Endothelial cell of umbilical vein (primary cell): ENCODE measurements around the gene NXT1. TPM values are rescaled to one million over a fixed set of nuclear protein-coding genes. Genes with fewer than 3 reads are reported as not detected.

Experiments used
- BruUV-seq: library from RNA; stranded (reverse); fragments of 400-500 nt; replicated peaks from 2 replicates; lab custom pipeline; 2021; lab: Mats Ljungman, UMichigan
- CTCF ChIA-PET: fragments of 300-600, 350-600 bp; sonication (Branson Sonifier 250); formaldehyde crosslinking; loops from one replicate; lab custom pipeline; 2021; ENCODE audit warnings: antibody characterized with exemption, inconsistent platforms; lab: Charles Lee
- POLR2A ChIA-PET: fragments of 300-600, 350-600 bp; sonication (Branson Sonifier 250); formaldehyde crosslinking; loops from one replicate; lab custom pipeline; 2021; ENCODE audit warnings: antibody characterized with exemption, inconsistent platforms; lab: Charles Lee
- DNase-seq: peaks from one replicate; pipeline ENCODE4 v3.0.0-alpha.2; 2011; ENCODE audit warnings: low read depth, low spot score
- FAIRE-seq: peaks from 2 replicates; lab custom pipeline; 2011; peaks lifted over from hg19 to GRCh38; lab: Jason Lieb, UNC
- H2AFZ ChIP-seq: 2 replicates; pipeline ENCODE4 v1.6.0; 2012; ENCODE audit warnings: low read depth, low read length, control low read depth, inconsistent platforms
- H3K27ac ChIP-seq: 2 replicates; pipeline ENCODE4 v1.5.1; 2011; ENCODE audit warnings: low read depth, mild to moderate bottlenecking, control low read depth, low read length, moderate library complexity; ENCODE audit not compliant: insufficient read depth
- H3K27me3 ChIP-seq, 2 experiments: 2 replicates each; pipeline versions ENCODE4 v1.6.0 to v1.6.1; 2011; ENCODE audit warnings: low read length in 2 of 2, mixed read lengths in 1 of 2; ENCODE audit not compliant: control insufficient read depth in 2 of 2, insufficient read depth in 2 of 2
- H3K36me3 ChIP-seq, 2 experiments: 2 replicates in 1 of 2; 3 replicates in 1 of 2; pipeline ENCODE4 v1.5.1; 2011; ENCODE audit warnings: low read length in 2 of 2, mild to moderate bottlenecking in 1 of 2, moderate library complexity in 1 of 2; ENCODE audit not compliant: control insufficient read depth in 2 of 2, insufficient read depth in 2 of 2; ENCODE audit errors: extremely low read depth in 1 of 2
- H3K4me1 ChIP-seq: 3 replicates; pipeline ENCODE4 v1.5.1; 2011; ENCODE audit warnings: mild to moderate bottlenecking, low read length; ENCODE audit not compliant: control insufficient read depth, insufficient read depth; ENCODE audit errors: extremely low read depth
- H3K4me2 ChIP-seq: 2 replicates; pipeline ENCODE4 v1.6.1; 2011; ENCODE audit warnings: low read length, control low read depth, mixed read lengths; ENCODE audit not compliant: insufficient read depth
- H3K4me3 ChIP-seq, 3 experiments: fragments of 200-600 bp in 1 of 3; sonication (generic), shearing (Covaris generic) in 1 of 3; replicated peaks in 1 of 3; 2 replicates each; pipeline ENCODE4 v1.5.1; 2011 to 2016; ENCODE audit warnings: control low read depth in 3 of 3, low read length in 3 of 3, mild to moderate bottlenecking in 2 of 3, inconsistent platforms in 1 of 3, low read depth in 1 of 3, moderate library complexity in 1 of 3; ENCODE audit not compliant: insufficient read depth in 1 of 3
- H3K79me2 ChIP-seq: 2 replicates; pipeline ENCODE4 v1.6.0; 2012; ENCODE audit warnings: low read length, inconsistent platforms; ENCODE audit not compliant: control insufficient read depth, insufficient read depth
- H3K9ac ChIP-seq: replicated peaks from 2 replicates; pipeline ENCODE3; 2011; ENCODE audit warnings: low read length, control low read depth; ENCODE audit not compliant: insufficient read depth; ENCODE audit errors: extremely low read depth
- H3K9me1 ChIP-seq: replicated peaks from 3 replicates; pipeline ENCODE4 v1.6.0; 2011; ENCODE audit warnings: mild to moderate bottlenecking, low read length; ENCODE audit not compliant: control insufficient read depth, insufficient read depth; ENCODE audit errors: extremely low read depth
- H3K9me3 ChIP-seq: replicated peaks from 2 replicates; pipeline ENCODE4 v1.5.1; 2012; ENCODE audit warnings: low read length, inconsistent platforms; ENCODE audit not compliant: control insufficient read depth, insufficient read depth
- H4K20me1 ChIP-seq: replicated peaks from 2 replicates; pipeline ENCODE3; 2011; ENCODE audit warnings: mild to moderate bottlenecking, low read length; ENCODE audit not compliant: control insufficient read depth, insufficient read depth; ENCODE audit errors: extremely low read depth
- EZH2 ChIP-seq: IDR thresholded peaks from 2 replicates; pipeline ENCODE4 v1.6.1; 2012; ENCODE audit warnings: borderline replicate concordance, low read depth, mild to moderate bottlenecking, moderate library complexity, low read length, inconsistent platforms; ENCODE audit not compliant: severe bottlenecking
- FOS ChIP-seq: IDR thresholded peaks from 2 replicates; pipeline ENCODE4 v1.6.1; 2011; ENCODE audit warnings: mild to moderate bottlenecking, low read length, moderate library complexity, borderline replicate concordance; ENCODE audit not compliant: insufficient read depth
- GATA2 ChIP-seq: IDR thresholded peaks from 2 replicates; pipeline ENCODE4 v1.7.0; 2011; ENCODE audit warnings: low read depth, mild to moderate bottlenecking, moderate library complexity, mixed read lengths, low read length; ENCODE audit not compliant: insufficient read length, insufficient read depth
- JUN ChIP-seq: IDR thresholded peaks from 2 replicates; pipeline ENCODE4 v1.6.1; 2011; ENCODE audit warnings: borderline replicate concordance, low read depth; ENCODE audit not compliant: insufficient read length, insufficient read depth
- MAX ChIP-seq: IDR thresholded peaks from 2 replicates; pipeline ENCODE4 v1.6.1; 2011; ENCODE audit not compliant: insufficient read depth, insufficient read length
- MYC ChIP-seq: IDR thresholded peaks from one replicate; pipeline ENCODE4 v1.6.1; 2011; ENCODE audit warnings: mild to moderate bottlenecking, low read depth, low read length
- POLR2A ChIP-seq: IDR thresholded peaks from 2 replicates; pipeline ENCODE4 v1.6.1; 2012; ENCODE audit warnings: low read depth, mild to moderate bottlenecking, control low read depth, low read length
- POLR2AphosphoS5 ChIP-seq: IDR thresholded peaks from 2 replicates; pipeline ENCODE4 v1.6.1; 2012; ENCODE audit warnings: low read depth, mild to moderate bottlenecking, control low read depth, low read length, moderate library complexity; ENCODE audit not compliant: insufficient read depth
- dilution Hi-C: fragments of 300-500 bp; cut with MboI; formaldehyde crosslinking; loops from one replicate; pipeline ENCODE4 v1.15.0; 2019; ENCODE audit warnings: low sequenced_read_pairs; ENCODE audit not compliant: extremely low pct_ligation_motif_present
- intact Hi-C: fragments of 100-400 bp; cut with micrococcal nuclease; formaldehyde crosslinking; loops from one replicate; pipeline ENCODE4 v1.10.0; 2022
- polyA plus RNA-seq, 4 experiments: library from polyadenylated mRNA; depleted of rRNA in 3 of 4; stranded (reverse) in 3 of 4; unstranded in 1 of 4; fragments of >200 nt; gene quantifications; 2 replicates each; pipeline versions ENCODE4 v1.2.1 to v1.2.3, GENCODE V29; 2011 to 2012; ENCODE audit warnings: missing spikeins in 1 of 4
- total RNA-seq: library from RNA; stranded (reverse); gene quantifications from 2 replicates; pipeline ENCODE4 v1.2.3, GENCODE V29; 2021
- TF ChIP-seq, protein P1 (sequence below), 2 donors: IDR thresholded peaks; 1 replicate in 1 of 2; 2 replicates in 1 of 2; pipeline ENCODE4 v1.5.1; 2011; ENCODE audit warnings: low read length in 2 of 2, mild to moderate bottlenecking in 2 of 2, moderate library complexity in 2 of 2, control low read depth in 1 of 2, inconsistent platforms in 1 of 2, low read depth in 1 of 2; ENCODE audit not compliant: insufficient read depth in 1 of 2; ENCODE audit errors: extremely low read depth in 1 of 2

NXT1 gene
- total and polyA plus RNA-seq, 2 donors (not counting 3 experiments of a cell fraction or from before 2014, with no cell fraction given): 27.1 to 39.2 TPM

GRCh38 chr20:23358923-23359593, 8.5 kb downstream of the NXT1 start:
- DNase-seq (no peak), FAIRE-seq (no peak)
- no TSS peak for BruUV-seq
- POLR2A ChIA-PET: interaction anchor here (1.3 to 1.4 kb wide), 2 partner anchors 61 to 273 kb away, joined by 3 to 6 read pairs; partner anchors contain the start of gene CD93
- intact Hi-C loops (loop anchor here (1.0 to 5.0 kb wide), 2 partner anchors 9 to 212 kb away; partner anchors contain the start of gene NXT1), dilution Hi-C loops (no loop called here)
- H3K27ac ChIP-seq: no peak overlapping the region
- H3K9me1 ChIP-seq: no peaks in the 10 kb centered on the region
- CTCF ChIA-PET: interaction anchor here (1.1 to 3.3 kb wide), 3 partner anchors 9 to 667 kb away, joined by 3 to 40 read pairs (median 5); partner anchors contain the start of genes NAPB and NXT1
- TF ChIP-seq POLR2A (no peak), MAX (no peak), EZH2 (no peak), GATA2 (no peak), MYC (no peak), FOS (no peak), POLR2AphosphoS5 (no peak), JUN (no peak)
- TF ChIP-seq, protein P1, sequence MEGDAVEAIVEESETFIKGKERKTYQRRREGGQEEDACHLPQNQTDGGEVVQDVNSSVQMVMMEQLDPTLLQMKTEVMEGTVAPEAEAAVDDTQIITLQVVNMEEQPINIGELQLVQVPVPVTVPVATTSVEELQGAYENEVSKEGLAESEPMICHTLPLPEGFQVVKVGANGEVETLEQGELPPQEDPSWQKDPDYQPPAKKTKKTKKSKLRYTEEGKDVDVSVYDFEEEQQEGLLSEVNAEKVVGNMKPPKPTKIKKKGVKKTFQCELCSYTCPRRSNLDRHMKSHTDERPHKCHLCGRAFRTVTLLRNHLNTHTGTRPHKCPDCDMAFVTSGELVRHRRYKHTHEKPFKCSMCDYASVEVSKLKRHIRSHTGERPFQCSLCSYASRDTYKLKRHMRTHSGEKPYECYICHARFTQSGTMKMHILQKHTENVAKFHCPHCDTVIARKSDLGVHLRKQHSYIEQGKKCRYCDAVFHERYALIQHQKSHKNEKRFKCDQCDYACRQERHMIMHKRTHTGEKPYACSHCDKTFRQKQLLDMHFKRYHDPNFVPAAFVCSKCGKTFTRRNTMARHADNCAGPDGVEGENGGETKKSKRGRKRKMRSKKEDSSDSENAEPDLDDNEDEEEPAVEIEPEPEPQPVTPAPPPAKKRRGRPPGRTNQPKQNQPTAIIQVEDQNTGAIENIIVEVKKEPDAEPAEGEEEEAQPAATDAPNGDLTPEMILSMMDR (IDR thresholded peaks at IDR 0.05; ENCODE audit: extremely low read depth in 1 of 2, insufficient read depth in 1 of 2, low read depth in 1 of 2, low read length in 2 of 2): no peak
- H3K27me3 ChIP-seq: no peaks in the 10 kb centered on the region
- no peak overlapping the region for H3K9ac ChIP-seq
- peaks cover 32% of the 10 kb centered on the region for H3K4me1 ChIP-seq
- no peaks in the 10 kb centered on the region for H4K20me1 ChIP-seq
- H3K36me3 ChIP-seq: peaks cover 4 to 10% of the 10 kb centered on the region in 2 experiments
- peaks cover 22% of the 10 kb centered on the region for H3K79me2 ChIP-seq
- no peak overlapping the region for H3K4me3 ChIP-seq
- H3K9me3 ChIP-seq: no peaks in the 10 kb centered on the region
- no peak overlapping the region for H2AFZ ChIP-seq
- no peak overlapping the region for H3K4me2 ChIP-seq
